SK-N-SH (cell line): ENCODE data around the gene TGM4. TPM values are rescaled to one million over a fixed set of nuclear protein-coding genes. Genes with fewer than 3 reads are reported as not detected.

Source experiments
- CTCF ChIA-PET: fragments of 300-600, 350-600 bp; formaldehyde crosslinking; extraction: SDS; loops from one replicate; lab custom pipeline; 2021; lab: Yijun Ruan, JAX
- POLR2A ChIA-PET: fragments of 350-600 bp; sonication (Branson Sonifier 250); formaldehyde crosslinking; extraction: SDS; loops from one replicate; lab custom pipeline; 2020; ENCODE audit warnings: antibody characterized with exemption, inconsistent platforms; lab: Yijun Ruan, JAX
- DNase-seq: peaks from one replicate; pipeline ENCODE4 v3.0.0; 2012
- H2AFZ ChIP-seq: fragments of 200-600 bp; sonication (generic); 2 replicates; pipeline ENCODE4 v1.8.1; 2016; ENCODE audit warnings: antibody characterized with exemption, mild to moderate bottlenecking, low read depth
- H3F3A ChIP-seq: fragments of 200-600 bp; sonication (generic); replicated peaks from 2 replicates; pipeline ENCODE3; 2016; ENCODE audit warnings: antibody characterized with exemption, mild to moderate bottlenecking; ENCODE audit not compliant: insufficient read depth
- H3K27ac ChIP-seq, 2 experiments: fragments of 200-500 bp in 1 of 2; fragments of 200-600 bp in 1 of 2; sonication (Bioruptor generic) in 1 of 2; sonication (generic), shearing (Covaris generic) in 1 of 2; 2 replicates each; pipeline versions ENCODE4 v1.5.1 to v1.6.1; 2014 to 2016; ENCODE audit warnings: low read depth in 2 of 2, inconsistent platforms in 1 of 2, low read length in 1 of 2, mild to moderate bottlenecking in 1 of 2, mixed read lengths in 1 of 2
- H3K27me3 ChIP-seq: fragments of 200-600 bp; sonication (generic), shearing (Covaris generic); 2 replicates; pipeline ENCODE4 v1.6.1; 2016; ENCODE audit warnings: mixed run types; ENCODE audit not compliant: insufficient read depth
- H3K36me3 ChIP-seq, 2 experiments: fragments of 200-500 bp in 1 of 2; fragments of 200-600 bp in 1 of 2; sonication (Bioruptor generic) in 1 of 2; sonication (generic) in 1 of 2; replicated peaks in 1 of 2; 2 replicates each; pipeline versions ENCODE3 to v1.5.1; 2014 to 2016; ENCODE audit warnings: low read length in 1 of 2, mild to moderate bottlenecking in 1 of 2; ENCODE audit not compliant: insufficient read depth in 2 of 2, control insufficient read depth in 1 of 2
- H3K4me1 ChIP-seq, 2 experiments: fragments of 200-500 bp in 1 of 2; fragments of 200-600 bp in 1 of 2; sonication (Bioruptor generic) in 1 of 2; sonication (generic), shearing (Covaris generic) in 1 of 2; 2 replicates each; pipeline versions ENCODE4 v1.5.1 to v1.6.1; 2014 to 2016; ENCODE audit warnings: low read depth in 1 of 2, low read length in 1 of 2, mixed run types in 1 of 2; ENCODE audit not compliant: insufficient read depth in 2 of 2, control insufficient read depth in 1 of 2
- H3K4me2 ChIP-seq: fragments of 200-600 bp; sonication (generic), shearing (Covaris generic); 2 replicates; pipeline ENCODE4 v1.6.1; 2017; ENCODE audit warnings: mixed run types
- H3K4me3 ChIP-seq, 2 experiments: fragments of 200-500 bp in 1 of 2; fragments of 200-600 bp in 1 of 2; sonication (Bioruptor generic) in 1 of 2; sonication (generic), shearing (Covaris generic) in 1 of 2; 2 replicates each; pipeline versions ENCODE4 v1.5.1 to v1.8.1; 2014 to 2016; ENCODE audit warnings: low read depth in 2 of 2, inconsistent platforms in 1 of 2, low read length in 1 of 2, mild to moderate bottlenecking in 1 of 2, mixed read lengths in 1 of 2, moderate library complexity in 1 of 2
- H3K79me2 ChIP-seq: fragments of 200-600 bp; sonication (generic); 2 replicates; pipeline ENCODE4 v1.8.1; 2017; ENCODE audit warnings: mild to moderate bottlenecking; ENCODE audit not compliant: insufficient read depth
- H3K9ac ChIP-seq: fragments of 200-600 bp; sonication (generic); 2 replicates; pipeline ENCODE4 v1.6.1; 2017; ENCODE audit warnings: mixed run types
- H3K9me2 ChIP-seq: fragments of 200-600 bp; sonication (generic); 2 replicates; pipeline ENCODE4 v1.6.1; 2017; ENCODE audit warnings: mixed run types
- H3K9me3 ChIP-seq: fragments of 200-600 bp; sonication (generic); 2 replicates; pipeline ENCODE4 v1.6.1; 2017; ENCODE audit warnings: mixed run types, mild to moderate bottlenecking, moderate library complexity
- H4K20me1 ChIP-seq: fragments of 200-600 bp; sonication (generic); 2 replicates; pipeline ENCODE4 v1.6.1; 2017; ENCODE audit warnings: mild to moderate bottlenecking, mixed run types; ENCODE audit not compliant: insufficient read depth
- CHD2 ChIP-seq: fragments of 150-350 bp; IDR thresholded peaks from 2 replicates; pipeline ENCODE4 v1.6.1; 2018; ENCODE audit warnings: low read length; ENCODE audit not compliant: partially characterized antibody
- ELF1 ChIP-seq: IDR thresholded peaks from 2 replicates; pipeline ENCODE4 v1.4.0; 2012
- EP300 ChIP-seq, 2 experiments: IDR thresholded peaks; 2 replicates each; pipeline versions ENCODE4 v1.4.0 to v1.6.1; 2012; ENCODE audit warnings: borderline replicate concordance in 1 of 2, low read depth in 1 of 2, low read length in 1 of 2
- FOSL2 ChIP-seq: IDR thresholded peaks from 2 replicates; pipeline ENCODE4 v1.4.0; 2012; ENCODE audit warnings: low read depth, mild to moderate bottlenecking, moderate library complexity, borderline replicate concordance
- FOXJ3 ChIP-seq: sonication (generic); formaldehyde crosslinking; IDR thresholded peaks from 2 replicates; pipeline ENCODE4 v1.5.1; 2020; ENCODE audit warnings: mild to moderate bottlenecking, missing genetic modification reagents
- GABPA ChIP-seq: IDR thresholded peaks from 2 replicates; pipeline ENCODE4 v1.4.0; 2012; ENCODE audit warnings: low read depth, mild to moderate bottlenecking
- MAX ChIP-seq: IDR thresholded peaks from 2 replicates; pipeline ENCODE4 v1.4.0; 2012; ENCODE audit warnings: low read depth
- MXI1 ChIP-seq: IDR thresholded peaks from 2 replicates; pipeline ENCODE4 v1.6.1; 2012; ENCODE audit warnings: mild to moderate bottlenecking, low read depth, low read length, improper control_type of control experiment
- NFIC ChIP-seq: IDR thresholded peaks from 2 replicates; pipeline ENCODE4 v1.4.0; 2012; ENCODE audit warnings: borderline replicate concordance
- NRF1 ChIP-seq: IDR thresholded peaks from 2 replicates; pipeline ENCODE4 v1.6.1; 2012; ENCODE audit warnings: low read depth, mild to moderate bottlenecking, low read length
- POLR2AphosphoS5 ChIP-seq: IDR thresholded peaks from 2 replicates; pipeline ENCODE4 v1.6.1; 2012; ENCODE audit warnings: low read depth, low read length
- RAD21 ChIP-seq: IDR thresholded peaks from 2 replicates; pipeline ENCODE4 v1.6.1; 2012; ENCODE audit warnings: mild to moderate bottlenecking, low read length
- REST ChIP-seq: IDR thresholded peaks from 2 replicates; pipeline ENCODE4 v1.6.1; 2012; ENCODE audit warnings: mild to moderate bottlenecking, low read depth, low read length, moderate library complexity
- RFX5 ChIP-seq: IDR thresholded peaks from 2 replicates; pipeline ENCODE4 v1.6.1; 2012; ENCODE audit warnings: mild to moderate bottlenecking, improper control_type of control experiment, low read length
- SIN3A ChIP-seq: IDR thresholded peaks from 2 replicates; pipeline ENCODE4 v1.6.1; 2012; ENCODE audit warnings: low read depth, mild to moderate bottlenecking, low read length, moderate library complexity, borderline replicate concordance
- SMC3 ChIP-seq: IDR thresholded peaks from 2 replicates; pipeline ENCODE4 v1.6.1; 2012; ENCODE audit warnings: low read depth, low read length, improper control_type of control experiment
- TEAD4 ChIP-seq: IDR thresholded peaks from 2 replicates; pipeline ENCODE4 v1.4.0; 2012; ENCODE audit warnings: mild to moderate bottlenecking, borderline replicate concordance; ENCODE audit not compliant: insufficient read depth
- YY1 ChIP-seq: IDR thresholded peaks from 2 replicates; pipeline ENCODE4 v1.4.0; 2012; ENCODE audit warnings: low read depth, mild to moderate bottlenecking
- WGBS: methylation state at CpG from one replicate; pipeline ENCODE4 v1.1.6; 2017; ENCODE audit warnings: low lambda C conversion rate; 5-methylcytosine and 5-hydroxymethylcytosine counted together
- polyA plus RNA-seq, 3 experiments: library from polyadenylated mRNA; depleted of rRNA; stranded (reverse); fragments of >200 nt; gene quantifications; 2 replicates each; pipeline ENCODE4 v1.2.3, GENCODE V29; 2012
- TF ChIP-seq, protein P1 (sequence below): IDR thresholded peaks from 2 replicates; pipeline ENCODE4 v1.4.0; 2012; ENCODE audit warnings: low read depth, borderline replicate concordance
- TF ChIP-seq, protein P2 (sequence below): fragments of 150-350 bp; IDR thresholded peaks from 2 replicates; pipeline ENCODE4 v1.6.1; 2016; ENCODE audit warnings: mild to moderate bottlenecking, low read depth, low read length
- TF ChIP-seq, protein P3 (sequence below): IDR thresholded peaks from 2 replicates; pipeline ENCODE4; 2012

Gene TGM4
- polyA plus RNA-seq, 1 of the 3 experiments (the other 2 are of a cell fraction) = 0.12 TPM

GRCh38 chr3:44883999-44884431, 9.6 kb downstream of the TGM4 start (continued):
- TF ChIP-seq, protein P1, sequence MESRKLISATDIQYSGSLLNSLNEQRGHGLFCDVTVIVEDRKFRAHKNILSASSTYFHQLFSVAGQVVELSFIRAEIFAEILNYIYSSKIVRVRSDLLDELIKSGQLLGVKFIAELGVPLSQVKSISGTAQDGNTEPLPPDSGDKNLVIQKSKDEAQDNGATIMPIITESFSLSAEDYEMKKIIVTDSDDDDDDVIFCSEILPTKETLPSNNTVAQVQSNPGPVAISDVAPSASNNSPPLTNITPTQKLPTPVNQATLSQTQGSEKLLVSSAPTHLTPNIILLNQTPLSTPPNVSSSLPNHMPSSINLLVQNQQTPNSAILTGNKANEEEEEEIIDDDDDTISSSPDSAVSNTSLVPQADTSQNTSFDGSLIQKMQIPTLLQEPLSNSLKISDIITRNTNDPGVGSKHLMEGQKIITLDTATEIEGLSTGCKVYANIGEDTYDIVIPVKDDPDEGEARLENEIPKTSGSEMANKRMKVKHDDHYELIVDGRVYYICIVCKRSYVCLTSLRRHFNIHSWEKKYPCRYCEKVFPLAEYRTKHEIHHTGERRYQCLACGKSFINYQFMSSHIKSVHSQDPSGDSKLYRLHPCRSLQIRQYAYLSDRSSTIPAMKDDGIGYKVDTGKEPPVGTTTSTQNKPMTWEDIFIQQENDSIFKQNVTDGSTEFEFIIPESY = no peak
- no peak for TF ChIP-seq RAD21
- TF ChIP-seq MXI1 = no peak
- no peak for TF ChIP-seq RFX5
- TF ChIP-seq FOXJ3 = no peak
- TF ChIP-seq, protein P2, sequence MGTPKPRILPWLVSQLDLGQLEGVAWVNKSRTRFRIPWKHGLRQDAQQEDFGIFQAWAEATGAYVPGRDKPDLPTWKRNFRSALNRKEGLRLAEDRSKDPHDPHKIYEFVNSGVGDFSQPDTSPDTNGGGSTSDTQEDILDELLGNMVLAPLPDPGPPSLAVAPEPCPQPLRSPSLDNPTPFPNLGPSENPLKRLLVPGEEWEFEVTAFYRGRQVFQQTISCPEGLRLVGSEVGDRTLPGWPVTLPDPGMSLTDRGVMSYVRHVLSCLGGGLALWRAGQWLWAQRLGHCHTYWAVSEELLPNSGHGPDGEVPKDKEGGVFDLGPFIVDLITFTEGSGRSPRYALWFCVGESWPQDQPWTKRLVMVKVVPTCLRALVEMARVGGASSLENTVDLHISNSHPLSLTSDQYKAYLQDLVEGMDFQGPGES = no peak
- no peak for TF ChIP-seq GABPA

GRCh38 chr3:44885618-44886017, 11.2 kb downstream of the TGM4 start:
- Histone ChIP-seq H3K4me1 (peaks cover 6 to 21% of the 10 kb centered on the region in 2 experiments; a peak in 3 of 4 replicates), H3K9me2 (no peaks in the 10 kb centered on the region), H3K4me2 (peak overlapping the region; percentile 63), H4K20me1 (no peaks in the 10 kb centered on the region), H3K79me2 (no peaks in the 10 kb centered on the region), H3K27me3 (no peaks in the 10 kb centered on the region), H3K27ac (peak overlapping the region in 1 of 2 experiments; percentile 93; a peak in 2 of 4 replicates), H2AFZ (no peak overlapping the region), H3K4me3 (no peak overlapping the region), H3K36me3 (no peaks in the 10 kb centered on the region), H3K9ac (peak overlapping the region; percentile 34; the same call in 1 of the 2 replicates), H3K9me3 (no peaks in the 10 kb centered on the region), H3F3A (peaks cover 10% of the 10 kb centered on the region)
- POLR2A ChIA-PET = no interaction called here
- CTCF ChIA-PET = interaction anchor here (0.6 to 0.8 kb wide), 2 partner anchors 17 to 29 kb away, joined by 3 to 4 read pairs; no protein-coding TSS in a partner anchor
- WGBS = 3% methylated on average over 4 of the region's 4 CpGs
- peak; percentile 34 for DNase-seq
- peak; percentile 100 for TF ChIP-seq FOSL2
- peak; percentile 62; the same call in 1 of the 2 replicates for TF ChIP-seq POLR2AphosphoS5
- TF ChIP-seq NFIC = peak; percentile 98
- no peak for TF ChIP-seq NRF1
- TF ChIP-seq, protein P2 = no peak
- TF ChIP-seq SMC3 = no peak
- peak; percentile 24; the same call in 1 of the 2 replicates for TF ChIP-seq REST
- TF ChIP-seq CHD2 = no peak
- peak; percentile 94 for TF ChIP-seq TEAD4
- TF ChIP-seq YY1 = 0 out of 2 replicates have a peak, but pooled peaks have one; percentile 22
- peak; percentile 63; the same call in 1 of the 2 replicates for TF ChIP-seq SIN3A
- no peak for TF ChIP-seq GABPA
- TF ChIP-seq ELF1 = no peak
- TF ChIP-seq, protein P3, sequence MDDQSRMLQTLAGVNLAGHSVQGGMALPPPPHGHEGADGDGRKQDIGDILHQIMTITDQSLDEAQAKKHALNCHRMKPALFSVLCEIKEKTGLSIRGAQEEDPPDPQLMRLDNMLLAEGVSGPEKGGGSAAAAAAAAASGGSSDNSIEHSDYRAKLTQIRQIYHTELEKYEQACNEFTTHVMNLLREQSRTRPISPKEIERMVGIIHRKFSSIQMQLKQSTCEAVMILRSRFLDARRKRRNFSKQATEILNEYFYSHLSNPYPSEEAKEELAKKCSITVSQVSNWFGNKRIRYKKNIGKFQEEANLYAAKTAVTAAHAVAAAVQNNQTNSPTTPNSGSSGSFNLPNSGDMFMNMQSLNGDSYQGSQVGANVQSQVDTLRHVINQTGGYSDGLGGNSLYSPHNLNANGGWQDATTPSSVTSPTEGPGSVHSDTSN = peak; percentile 79
- TF ChIP-seq RFX5 = no peak
- no peak for TF ChIP-seq FOXJ3
- no peak for TF ChIP-seq RAD21
- peak in 1 of 2 experiments; percentile 95; a peak in 2 of 4 replicates for TF ChIP-seq EP300 (IDR thresholded peaks at IDR 0.05; ENCODE audit: borderline replicate concordance in 1 of 2, low read depth in 1 of 2, low read length in 1 of 2)
- peak; percentile 87 for TF ChIP-seq MAX
